ENCODE data around the gene ATP2B2. TPM values are rescaled to one million over a fixed set of nuclear protein-coding genes. Genes with fewer than 3 reads are reported as not detected.

The ATP2B2 gene
- total RNA-seq, 1 donor from 2014 or later = 0.13 TPM

DNA sequence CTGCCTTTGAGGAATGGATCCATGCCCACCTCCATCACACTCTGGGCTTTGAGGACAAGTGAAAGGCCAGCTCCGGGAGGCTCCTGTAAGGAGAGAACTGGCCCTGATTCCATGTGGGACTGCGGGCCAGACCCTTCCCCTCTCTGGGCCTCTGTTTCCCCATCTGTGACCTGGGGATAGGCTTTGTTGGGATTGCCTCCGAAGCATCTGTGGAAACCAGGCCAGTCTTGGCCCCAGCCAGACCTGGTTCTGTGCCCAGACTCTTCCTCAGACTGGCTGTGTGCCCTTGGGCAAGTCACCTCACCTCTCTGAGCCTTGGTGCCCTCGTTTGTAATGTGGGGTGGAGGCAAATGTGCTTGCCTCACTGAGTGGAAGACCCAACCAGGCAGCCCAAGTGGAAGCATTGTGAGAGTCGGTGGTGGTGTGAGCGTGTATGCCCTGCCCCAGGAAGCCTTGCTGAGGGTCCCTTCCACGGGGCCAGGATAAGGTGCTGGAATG lies 163.4 kb downstream of the ATP2B2 start:
- Mint-ChIP-seq H3K4me3 (ENCODE audit: unreplicated experiment) (no peak overlapping the region), H3K27me3 (ENCODE audit: unreplicated experiment) (peaks cover 6% of the 10 kb centered on the region), H3K9me3 (ENCODE audit: unreplicated experiment) (no peaks in the 10 kb centered on the region), H3K4me1 (ENCODE audit: unreplicated experiment) (peaks cover 4% of the 10 kb centered on the region), H3K27ac (ENCODE audit: unreplicated experiment) (no peak overlapping the region), H3K36me3 (ENCODE audit: unreplicated experiment) (no peaks in the 10 kb centered on the region)
- TF ChIP-seq CTCF (IDR thresholded peaks at IDR 0.05) = no peak
- DNase-seq (ENCODE audit: extremely low spot score, unreplicated experiment) = no peak

- DNase-seq (ENCODE audit: extremely low spot score, unreplicated experiment) = no peak
- TF ChIP-seq CTCF (IDR thresholded peaks at IDR 0.05) = no peak
- Mint-ChIP-seq H3K27me3 (ENCODE audit: unreplicated experiment) (peaks cover 6% of the 10 kb centered on the region), H3K4me3 (ENCODE audit: unreplicated experiment) (no peak overlapping the region), H3K9me3 (ENCODE audit: unreplicated experiment) (no peaks in the 10 kb centered on the region), H3K36me3 (ENCODE audit: unreplicated experiment) (no peaks in the 10 kb centered on the region), H3K4me1 (ENCODE audit: unreplicated experiment) (peaks cover 4% of the 10 kb centered on the region), H3K27ac (ENCODE audit: unreplicated experiment) (no peak overlapping the region)
These were observed 164.9 kb downstream of the ATP2B2 start for GRCh38 chr3:10340476-10340875.

GRCh38 chr3:10340046-10340445 lies 165.3 kb downstream of the ATP2B2 start:
- no peak for TF ChIP-seq CTCF (IDR thresholded peaks at IDR 0.05)
- peaks cover 6% of the 10 kb centered on the region for H3K27me3 Mint-ChIP-seq (ENCODE audit: unreplicated experiment)

DNA sequence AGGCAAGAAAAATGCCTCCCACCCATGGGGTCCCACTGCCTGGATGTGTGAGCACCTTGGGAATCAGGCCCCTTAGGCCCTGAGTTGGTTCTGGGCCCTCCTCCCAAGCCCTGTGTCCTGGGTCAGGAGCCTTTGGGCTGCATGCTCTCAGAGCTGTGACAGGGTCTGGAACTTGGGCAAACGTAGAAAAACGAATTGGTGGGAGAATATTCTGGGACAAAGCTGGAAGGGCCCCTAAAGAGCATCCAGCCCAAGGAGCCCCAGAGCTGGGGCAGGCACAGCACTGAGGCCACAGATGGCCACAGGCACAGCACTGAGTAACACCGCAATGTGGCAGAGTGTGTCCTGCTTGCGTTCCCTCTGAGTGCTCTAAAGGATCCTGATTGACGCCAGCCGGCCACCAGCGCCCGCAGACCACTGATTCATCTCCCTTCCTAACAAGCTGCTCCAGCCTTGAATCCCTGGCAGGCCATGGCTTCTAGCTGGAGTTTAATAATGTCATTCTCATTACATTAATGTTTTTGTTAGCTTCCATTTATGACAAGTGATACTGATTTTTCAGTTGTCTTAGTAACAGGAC lies 165.9 kb downstream of the ATP2B2 start:
- Mint-ChIP-seq H3K4me3 (ENCODE audit: unreplicated experiment) (no peak overlapping the region), H3K9me3 (ENCODE audit: unreplicated experiment) (no peaks in the 10 kb centered on the region), H3K27me3 (ENCODE audit: unreplicated experiment) (peaks cover 6% of the 10 kb centered on the region), H3K36me3 (ENCODE audit: unreplicated experiment) (no peaks in the 10 kb centered on the region), H3K4me1 (ENCODE audit: unreplicated experiment) (peaks cover 4% of the 10 kb centered on the region), H3K27ac (ENCODE audit: unreplicated experiment) (no peak overlapping the region)
- DNase-seq (ENCODE audit: extremely low spot score, unreplicated experiment) = no peak
- no peak for TF ChIP-seq CTCF (IDR thresholded peaks at IDR 0.05)

More at GRCh38 chr3:10340046-10340445, 165.3 kb downstream of the ATP2B2 start:
- no peak overlapping the region for H3K27ac Mint-ChIP-seq (ENCODE audit: unreplicated experiment)
- DNase-seq (ENCODE audit: extremely low spot score, unreplicated experiment) = no peak
- no peak overlapping the region for H3K4me3 Mint-ChIP-seq (ENCODE audit: unreplicated experiment)
- no peaks in the 10 kb centered on the region for H3K9me3 Mint-ChIP-seq (ENCODE audit: unreplicated experiment)
- no peaks in the 10 kb centered on the region for H3K36me3 Mint-ChIP-seq (ENCODE audit: unreplicated experiment)
- H3K4me1 Mint-ChIP-seq (ENCODE audit: unreplicated experiment) = peaks cover 4% of the 10 kb centered on the region

- Mint-ChIP-seq H3K36me3 (ENCODE audit: unreplicated experiment) (no peaks in the 10 kb centered on the region), H3K9me3 (ENCODE audit: unreplicated experiment) (no peaks in the 10 kb centered on the region), H3K27me3 (ENCODE audit: unreplicated experiment) (peaks cover 10% of the 10 kb centered on the region), H3K27ac (ENCODE audit: unreplicated experiment) (no peak overlapping the region), H3K4me1 (ENCODE audit: unreplicated experiment) (peaks cover 4% of the 10 kb centered on the region), H3K4me3 (ENCODE audit: unreplicated experiment) (no peak overlapping the region)
- TF ChIP-seq CTCF (IDR thresholded peaks at IDR 0.05) = no peak
- no peak for DNase-seq (ENCODE audit: extremely low spot score, unreplicated experiment)
These were observed 166.6 kb downstream of the ATP2B2 start for GRCh38 chr3:10338591-10339353.
